Measurements from ENCODE around the gene HHIP.

HHIP gene

DNA sequence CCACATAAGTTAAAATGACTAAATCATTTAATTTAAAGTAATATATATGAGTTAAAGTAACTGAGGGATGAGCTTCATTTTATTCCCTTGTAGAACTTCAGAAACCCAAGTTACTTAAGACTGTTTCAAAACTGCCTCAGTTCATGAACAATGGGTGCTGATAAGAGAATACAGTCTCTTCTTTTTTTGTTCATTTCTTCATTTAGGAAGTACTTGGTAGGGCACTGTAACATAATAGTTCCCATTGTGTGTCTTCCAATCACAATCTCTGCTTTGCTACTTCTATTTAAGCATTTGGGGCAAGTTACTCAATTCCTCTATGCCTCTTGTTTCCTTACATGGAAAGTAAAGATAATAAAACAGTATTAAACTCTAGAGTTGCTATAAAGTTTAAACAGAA lies 50.4 kb downstream of the HHIP start:
- POLR2A ChIA-PET: no interaction called here
- CTCF ChIA-PET: no interaction called here
- DNase-seq (ENCODE audit: extremely low spot score): no peak
- TF ChIP-seq SP1 (IDR thresholded peaks at IDR 0.05) (no peak), CTBP1 (IDR thresholded peaks at IDR 0.05; ENCODE audit: borderline replicate concordance) (no peak), LEF1 (IDR thresholded peaks at IDR 0.05; ENCODE audit: borderline replicate concordance) (no peak), ARNT (IDR thresholded peaks at IDR 0.05) (no peak), SUZ12 (IDR thresholded peaks at IDR 0.05) (no peak), BHLHE40 (IDR thresholded peaks at IDR 0.05; ENCODE audit: borderline replicate concordance) (no peak), FOXM1 (IDR thresholded peaks at IDR 0.05; ENCODE audit: borderline replicate concordance) (no peak), HDGF (IDR thresholded peaks at IDR 0.05; ENCODE audit: borderline replicate concordance) (no peak), ELF4 (IDR thresholded peaks at IDR 0.05) (no peak), PKNOX1 (IDR thresholded peaks at IDR 0.05) (no peak), TARDBP (IDR thresholded peaks at IDR 0.05) (no peak)

GRCh38 chr4:144699565-144699964 lies 53.6 kb downstream of the HHIP start:
- no peak for DNase-seq (ENCODE audit: extremely low spot score)
- ChIA-PET CTCF (no interaction called here), POLR2A (no interaction called here)
- no peak for TF ChIP-seq ZNF384 (IDR thresholded peaks at IDR 0.05)
- no peak for TF ChIP-seq L3MBTL2 (conservative IDR thresholded peaks at IDR 0.05)
- TF ChIP-seq NFRKB (IDR thresholded peaks at IDR 0.05): no peak
- no peak for TF ChIP-seq FOXK2 (IDR thresholded peaks at IDR 0.05)
- TF ChIP-seq PKNOX1 (IDR thresholded peaks at IDR 0.05): no peak
- no peak for TF ChIP-seq ARNT (IDR thresholded peaks at IDR 0.05)
- TF ChIP-seq LEF1 (IDR thresholded peaks at IDR 0.05; ENCODE audit: borderline replicate concordance): no peak
- no peak for TF ChIP-seq ELF4 (IDR thresholded peaks at IDR 0.05)
- no peak for TF ChIP-seq FOXM1 (IDR thresholded peaks at IDR 0.05; ENCODE audit: borderline replicate concordance)
- no peak for TF ChIP-seq TARDBP (IDR thresholded peaks at IDR 0.05)
- no peak for TF ChIP-seq FOXA1 (IDR thresholded peaks at IDR 0.05)
- no peak for TF ChIP-seq CTBP1 (IDR thresholded peaks at IDR 0.05; ENCODE audit: borderline replicate concordance)
- no peak for TF ChIP-seq SP1 (IDR thresholded peaks at IDR 0.05)

DNA sequence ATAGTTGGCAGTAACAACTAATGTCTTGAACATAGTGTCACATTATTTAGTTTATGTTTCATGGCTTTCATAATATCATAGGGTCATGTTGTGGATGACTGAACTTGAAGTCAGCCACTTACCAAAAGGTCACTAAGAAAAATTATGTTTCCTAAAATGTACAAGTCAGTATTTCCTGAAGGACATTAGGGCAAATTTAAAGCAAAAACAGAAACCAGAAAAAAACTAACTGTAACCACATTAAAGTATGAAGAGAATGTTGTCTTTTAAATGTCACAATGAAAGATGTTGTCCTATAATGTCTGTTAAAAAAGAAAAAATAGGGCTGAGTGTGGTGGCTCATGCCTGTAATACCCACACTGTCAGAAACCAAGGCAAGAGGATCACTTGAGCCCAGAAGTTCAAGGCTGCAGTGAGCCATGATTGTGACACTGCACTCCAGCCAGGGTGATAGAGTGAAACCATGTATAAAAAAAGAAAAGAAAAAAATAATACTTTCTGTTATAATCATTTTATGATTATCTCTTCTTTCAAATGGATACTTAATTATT lies 55.8 kb downstream of the HHIP start:
- POLR2A ChIA-PET: no interaction called here
- no peak for DNase-seq (ENCODE audit: extremely low spot score)
- CTCF ChIA-PET: no interaction called here
- no peak for TF ChIP-seq ZNF384 (IDR thresholded peaks at IDR 0.05)
- no peak for TF ChIP-seq TARDBP (IDR thresholded peaks at IDR 0.05)
- TF ChIP-seq SP1 (IDR thresholded peaks at IDR 0.05): no peak
- no peak for TF ChIP-seq ARNT (IDR thresholded peaks at IDR 0.05)
- no peak for TF ChIP-seq L3MBTL2 (conservative IDR thresholded peaks at IDR 0.05)
- no peak for TF ChIP-seq FOXK2 (IDR thresholded peaks at IDR 0.05)
- no peak for TF ChIP-seq ELF4 (IDR thresholded peaks at IDR 0.05)
- TF ChIP-seq LEF1 (IDR thresholded peaks at IDR 0.05; ENCODE audit: borderline replicate concordance): no peak
- TF ChIP-seq CTBP1 (IDR thresholded peaks at IDR 0.05; ENCODE audit: borderline replicate concordance): no peak
- TF ChIP-seq HDGF (IDR thresholded peaks at IDR 0.05; ENCODE audit: borderline replicate concordance): no peak
- no peak for TF ChIP-seq PKNOX1 (IDR thresholded peaks at IDR 0.05)
- TF ChIP-seq FOXA1 (IDR thresholded peaks at IDR 0.05): no peak
- no peak for TF ChIP-seq BHLHE40 (IDR thresholded peaks at IDR 0.05; ENCODE audit: borderline replicate concordance)
- TF ChIP-seq FOXM1 (IDR thresholded peaks at IDR 0.05; ENCODE audit: borderline replicate concordance): no peak

- CTCF ChIA-PET: no interaction called here
- TF ChIP-seq LEF1 (IDR thresholded peaks at IDR 0.05; ENCODE audit: borderline replicate concordance) (no peak), BHLHE40 (IDR thresholded peaks at IDR 0.05; ENCODE audit: borderline replicate concordance) (no peak), TARDBP (IDR thresholded peaks at IDR 0.05) (no peak), NFRKB (IDR thresholded peaks at IDR 0.05) (no peak), FOXK2 (IDR thresholded peaks at IDR 0.05) (no peak), L3MBTL2 (conservative IDR thresholded peaks at IDR 0.05) (no peak)
- POLR2A ChIA-PET: no interaction called here
- no peak for DNase-seq (ENCODE audit: extremely low spot score)
Measured at GRCh38 chr4:144703494-144703893, 57.5 kb downstream of the HHIP start.

DNA sequence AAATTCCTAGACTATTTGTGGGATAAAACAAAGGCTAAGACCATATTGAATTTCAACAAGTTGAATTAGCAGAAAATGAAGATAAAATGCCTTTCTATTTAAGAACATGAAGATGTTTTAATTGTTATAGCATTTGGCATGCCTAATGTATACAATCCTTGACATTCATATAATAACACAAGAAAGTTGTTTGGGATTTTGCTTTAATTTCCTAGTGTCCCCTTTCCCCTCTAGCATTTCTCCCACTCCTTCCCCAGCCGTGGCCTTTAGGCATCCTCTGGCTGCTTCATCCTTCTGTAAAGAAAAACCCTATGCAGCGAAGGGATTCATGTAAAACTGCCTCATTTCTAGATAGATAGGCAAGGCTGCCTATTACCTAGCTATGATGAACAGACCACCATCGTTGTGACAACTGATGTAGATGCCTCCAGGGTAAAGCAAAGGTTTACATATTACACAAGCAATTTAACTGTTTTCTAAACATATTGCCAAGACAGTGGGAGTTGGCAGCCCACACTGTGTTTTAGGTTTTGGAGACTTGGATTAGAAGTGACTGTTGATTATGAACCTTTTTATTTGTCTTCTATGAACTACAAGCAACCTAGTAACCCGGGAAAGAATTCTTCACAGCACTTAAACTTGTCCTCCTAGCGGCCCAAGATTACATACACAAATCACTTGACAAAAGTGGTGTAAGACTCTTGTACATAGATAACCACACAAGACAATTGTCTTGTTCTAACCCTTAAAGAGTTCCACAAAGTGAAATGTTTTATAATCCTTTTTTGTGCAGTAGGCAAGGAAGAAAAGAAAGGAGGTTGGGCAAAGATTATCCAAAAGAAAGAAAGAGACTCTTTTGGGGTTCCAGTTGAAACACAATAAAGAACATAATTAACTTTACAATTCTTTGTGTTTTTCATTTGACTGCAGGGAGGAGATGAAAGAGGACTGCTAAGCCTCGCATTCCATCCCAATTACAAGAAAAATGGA lies 59.9 kb downstream of the HHIP start:
- CTCF ChIA-PET: no interaction called here
- no peak for TF ChIP-seq L3MBTL2 (conservative IDR thresholded peaks at IDR 0.05)
- no peak for TF ChIP-seq ELF4 (IDR thresholded peaks at IDR 0.05)
- no peak for TF ChIP-seq NFRKB (IDR thresholded peaks at IDR 0.05)
- TF ChIP-seq PKNOX1 (IDR thresholded peaks at IDR 0.05): no peak
- TF ChIP-seq TARDBP (IDR thresholded peaks at IDR 0.05): no peak
- TF ChIP-seq LEF1 (IDR thresholded peaks at IDR 0.05; ENCODE audit: borderline replicate concordance): no peak
- no peak for TF ChIP-seq SUZ12 (IDR thresholded peaks at IDR 0.05)
- no peak for TF ChIP-seq FOXM1 (IDR thresholded peaks at IDR 0.05; ENCODE audit: borderline replicate concordance)
- no peak for TF ChIP-seq ARNT (IDR thresholded peaks at IDR 0.05)
- no peak for TF ChIP-seq FOXA1 (IDR thresholded peaks at IDR 0.05)
- no peak for TF ChIP-seq FOXK2 (IDR thresholded peaks at IDR 0.05)
- TF ChIP-seq CTBP1 (IDR thresholded peaks at IDR 0.05; ENCODE audit: borderline replicate concordance): no peak
- TF ChIP-seq HDGF (IDR thresholded peaks at IDR 0.05; ENCODE audit: borderline replicate concordance): no peak
- TF ChIP-seq ZNF384 (IDR thresholded peaks at IDR 0.05): no peak
- no peak for TF ChIP-seq BHLHE40 (IDR thresholded peaks at IDR 0.05; ENCODE audit: borderline replicate concordance)
- TF ChIP-seq SP1 (IDR thresholded peaks at IDR 0.05): no peak
- POLR2A ChIA-PET: no interaction called here
- DNase-seq (ENCODE audit: extremely low spot score): no peak
